SKM-1 (cell line): Measurements from ENCODE around the gene PFDN1.
"Not testable (repeated sequence)": the region's sequence is repeated elsewhere in the genome, so short reads cannot be mapped to it uniquely, and the experiment has no call there.

Experiments used
- DNase-seq: peaks from one replicate; lab custom pipeline; 2025; ENCODE audit not compliant: unreplicated experiment; lab: John Stamatoyannopoulos, UW

The PFDN1 gene, protein sequence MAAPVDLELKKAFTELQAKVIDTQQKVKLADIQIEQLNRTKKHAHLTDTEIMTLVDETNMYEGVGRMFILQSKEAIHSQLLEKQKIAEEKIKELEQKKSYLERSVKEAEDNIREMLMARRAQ

DNA sequence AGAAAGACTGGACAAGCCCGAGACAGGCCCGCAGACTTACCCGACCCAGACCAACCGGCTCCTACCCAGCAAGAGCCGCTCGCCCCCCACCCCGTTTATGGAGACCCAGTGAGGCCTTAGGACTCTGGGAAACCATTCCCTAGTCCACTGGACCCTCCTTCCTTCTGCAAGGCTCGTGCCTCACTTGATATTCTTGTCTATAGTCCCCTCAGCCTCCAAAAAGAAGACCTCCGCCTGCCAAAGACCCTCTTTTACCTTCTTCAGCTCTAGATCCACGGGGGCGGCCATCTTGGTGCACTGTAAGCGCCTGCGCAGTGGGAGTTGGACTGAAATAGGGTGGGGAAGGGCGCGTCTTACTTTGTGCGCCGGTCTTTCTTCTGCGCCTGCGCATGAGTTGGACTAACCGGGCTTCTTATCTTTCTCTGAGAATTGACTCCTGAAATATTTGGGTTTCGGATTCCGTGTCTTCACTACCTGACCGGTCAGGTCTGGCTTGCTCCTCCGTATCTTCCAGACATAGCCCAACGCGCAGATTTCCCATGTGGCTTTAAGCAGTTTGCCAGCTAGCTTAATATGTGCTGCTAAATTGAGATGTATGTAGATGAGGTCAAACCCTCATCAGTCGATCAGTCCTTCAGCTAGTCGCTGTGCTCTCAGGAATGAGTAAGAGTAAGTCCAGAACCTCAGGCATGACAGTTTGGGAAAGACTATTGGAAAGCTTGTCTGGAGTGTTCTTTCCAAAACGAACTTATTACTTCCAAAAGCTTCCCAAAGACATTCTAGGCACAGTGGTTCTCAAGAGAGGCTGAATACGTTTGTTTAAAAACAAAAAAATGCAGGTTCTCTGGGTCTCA lies at the start of gene PFDN1:
Gene PFDN1, minus strand, starts transcription at position 316 of the 854 bp plus-strand sequence. Its CDS starts 28 bp downstream, at position 288.
- peak; percentile 85 for DNase-seq

DNA sequence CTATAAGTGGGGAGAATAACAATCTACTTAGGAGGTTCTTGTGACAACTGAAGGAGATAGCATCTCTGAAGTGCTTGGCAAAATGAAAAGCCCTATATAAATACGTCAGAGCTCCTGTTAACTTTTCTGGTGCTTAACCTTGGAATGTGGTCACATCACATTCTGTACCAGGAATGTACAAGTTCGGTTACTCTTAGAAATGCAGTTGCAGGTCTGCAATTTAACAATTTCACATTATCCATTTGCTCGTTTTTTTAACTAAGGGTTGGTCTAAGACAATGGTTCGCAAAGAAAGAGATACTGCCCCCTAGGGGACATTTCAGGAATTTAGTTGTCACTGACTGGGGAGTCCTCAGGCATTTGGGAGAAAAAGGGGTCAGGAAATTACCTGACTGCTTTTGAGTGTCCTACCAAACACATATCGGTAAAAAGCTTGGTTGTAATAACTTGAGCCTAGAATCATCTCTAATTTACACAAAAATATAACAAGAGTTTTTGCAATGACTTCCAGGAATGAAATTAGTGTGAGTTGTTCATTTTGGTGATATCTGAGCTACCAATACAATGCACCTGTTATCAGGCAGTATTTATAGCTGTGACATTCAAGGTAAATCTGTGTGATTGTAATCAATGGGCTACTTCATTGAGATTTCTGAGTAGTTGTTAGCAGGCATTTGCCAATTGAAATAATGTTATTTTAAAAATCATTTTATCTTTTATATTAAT lies 48.9 kb upstream of the PFDN1 start:
- DNase-seq: peak; percentile 70

DNA sequence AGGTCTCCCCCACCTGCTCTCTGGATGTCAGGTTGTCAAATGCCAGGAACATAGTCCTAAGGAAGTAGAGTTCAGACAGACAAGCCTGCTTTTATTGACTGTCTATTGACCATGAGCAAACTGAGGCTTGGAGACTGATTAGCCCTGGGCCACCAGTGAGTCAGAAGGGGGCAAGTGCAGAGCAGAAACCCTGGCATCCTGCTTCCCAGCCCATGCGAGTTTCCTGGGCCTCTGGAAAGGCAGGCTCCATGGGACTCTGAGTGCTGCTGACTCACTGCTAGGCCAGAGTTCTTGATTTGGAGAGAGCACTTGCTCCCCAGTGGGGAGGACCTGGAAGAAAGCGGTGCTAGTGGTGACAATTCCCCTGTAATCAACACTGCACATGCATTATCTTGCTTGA lies 46.3 kb upstream of the PFDN1 start:
- DNase-seq: no peak

DNA sequence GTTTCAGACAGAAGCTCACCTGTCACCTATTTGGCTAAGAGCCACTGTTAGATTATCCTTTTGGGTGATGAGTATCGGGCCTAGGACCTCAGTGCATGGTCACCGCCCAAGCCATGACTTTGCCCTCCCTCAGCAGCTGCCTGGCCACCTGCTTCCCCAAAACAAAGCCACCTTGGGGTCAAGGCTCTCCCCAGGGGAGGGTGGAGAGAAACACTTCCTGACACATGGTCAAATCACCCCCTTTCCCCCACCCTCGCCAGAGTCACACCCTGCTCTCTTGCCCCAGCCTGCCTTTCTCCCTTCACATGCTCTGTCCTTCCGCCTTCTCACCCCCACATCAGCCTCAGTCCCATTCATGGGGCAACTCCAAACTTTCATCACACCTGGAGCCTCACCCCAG lies 45.2 kb upstream of the PFDN1 start:
- no peak for DNase-seq

DNA sequence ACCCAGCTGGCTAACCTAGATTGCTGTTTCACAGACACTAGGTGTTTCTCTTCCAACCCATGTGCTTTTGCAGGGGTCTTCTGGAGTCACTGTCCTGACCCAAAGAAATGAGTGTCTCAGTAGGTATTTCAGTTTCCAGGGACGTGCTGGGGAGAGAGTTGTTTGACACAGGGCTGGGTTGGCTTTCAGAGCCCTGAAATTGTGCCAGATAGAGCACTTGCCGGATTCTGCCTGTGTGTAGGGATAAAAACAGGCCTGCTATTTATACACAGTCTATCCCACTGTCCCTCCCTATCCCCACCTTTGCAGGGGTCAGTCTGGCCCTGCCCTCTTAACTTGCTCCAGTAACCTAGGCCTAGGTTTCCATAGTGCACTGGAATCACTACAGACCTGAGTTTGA lies 44.5 kb upstream of the PFDN1 start:
- no peak for DNase-seq

DNA sequence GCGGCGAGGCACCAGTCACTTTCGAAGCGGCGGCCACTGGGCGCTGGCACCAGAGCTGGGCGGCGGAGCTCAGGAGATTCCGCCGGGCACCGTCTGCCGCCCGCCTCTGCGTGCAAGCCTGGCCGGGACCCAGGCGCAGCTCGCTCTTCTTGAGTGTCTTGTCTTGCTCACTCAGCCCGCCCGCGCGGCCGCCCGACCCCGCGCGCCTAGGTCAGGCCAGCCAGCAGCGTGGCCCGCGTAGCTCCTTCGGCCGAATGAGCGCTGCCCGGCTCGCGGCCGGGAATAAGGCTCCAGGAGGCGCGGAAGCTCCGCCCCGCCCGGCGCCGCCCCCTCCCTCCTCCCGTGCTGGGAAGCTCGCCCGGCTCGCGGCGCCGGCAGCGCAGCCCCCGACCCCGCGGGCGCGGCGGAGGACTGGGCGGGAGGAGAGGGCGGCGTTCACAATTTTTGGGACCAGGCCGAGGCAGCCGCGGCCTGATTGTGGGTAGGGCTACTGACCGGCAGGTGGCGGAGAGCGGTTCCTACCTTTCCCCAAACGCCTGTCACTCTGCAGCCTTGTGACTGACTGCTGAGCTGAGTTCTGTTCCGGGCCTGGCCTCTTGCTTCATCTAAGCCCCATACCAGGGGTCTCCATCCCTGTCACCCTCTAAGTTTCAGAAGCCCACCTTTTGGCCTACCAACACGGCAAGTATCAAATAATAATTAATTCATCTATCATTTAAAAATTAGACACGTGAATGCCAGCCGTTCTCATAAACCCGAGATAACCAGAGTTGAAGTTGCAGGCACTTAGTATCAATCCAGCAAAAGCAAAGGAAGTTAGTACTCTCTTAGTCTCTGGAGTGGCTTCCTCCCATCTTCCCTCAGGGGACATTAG lies 43.7 kb upstream of the PFDN1 start, which contains the start of gene HBEGF:
Gene HBEGF, minus strand, starts transcription at position 256 of the 874 bp plus-strand sequence. CDS start 275 bp downstream, outside the sequence.
- DNase-seq: peak; percentile 40

DNA sequence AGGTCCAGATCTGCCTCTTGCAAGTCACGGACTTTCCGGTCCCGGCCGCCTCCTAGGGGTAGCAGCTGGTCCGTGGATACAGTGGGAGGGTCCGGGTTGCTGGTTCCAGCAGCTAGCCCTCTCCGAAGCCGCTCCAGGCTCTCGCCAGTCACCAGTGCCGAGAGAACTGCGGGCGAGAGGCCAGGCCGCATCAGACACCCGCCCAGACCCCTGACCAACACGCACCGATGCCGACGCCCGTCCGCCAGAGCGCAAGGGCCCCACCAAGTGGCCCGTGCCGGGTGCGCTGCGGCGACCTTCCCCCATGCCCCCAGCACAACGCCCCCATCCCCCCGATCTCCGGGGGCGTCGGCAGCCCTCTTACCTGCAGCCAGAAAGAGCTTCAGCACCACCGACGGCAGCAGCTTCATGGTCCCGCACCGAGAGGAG lies 43.0 kb upstream of the PFDN1 start:
- no peak for DNase-seq

DNA sequence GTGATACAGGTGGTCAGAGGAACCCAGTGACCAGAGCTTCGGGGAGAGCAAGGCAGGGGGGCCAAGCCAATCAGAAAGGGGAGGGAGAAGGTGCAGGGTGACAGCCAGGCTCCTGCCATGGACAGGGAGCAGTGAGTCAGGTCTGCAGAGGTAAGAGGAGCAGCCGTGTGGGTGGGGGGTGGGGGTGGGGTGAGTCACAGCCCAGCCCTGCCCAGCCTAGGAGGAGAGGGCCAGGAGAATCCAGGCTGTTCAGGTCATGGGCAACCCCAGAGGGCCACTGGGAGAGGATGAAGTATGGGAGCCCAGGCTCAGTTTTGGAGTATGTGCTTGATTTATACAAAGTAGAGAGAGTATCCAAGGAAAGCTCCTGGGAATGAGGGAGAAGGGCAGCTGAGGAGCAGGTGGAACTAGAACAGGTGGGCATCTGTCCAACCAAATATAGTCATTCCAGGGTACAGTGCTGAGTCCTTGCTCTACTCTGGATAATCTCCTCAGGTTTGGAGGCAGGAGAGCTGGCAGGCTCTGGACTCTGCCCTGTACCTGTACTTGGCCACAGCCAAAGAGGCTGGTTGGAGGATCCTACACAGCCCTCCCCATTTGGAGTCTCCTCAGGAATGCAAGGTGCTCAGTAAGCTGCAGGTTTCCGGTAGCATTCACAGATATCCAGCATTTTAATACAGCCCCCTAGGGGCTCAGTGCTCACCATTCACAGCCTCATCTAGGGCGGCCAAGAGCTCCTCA lies 42.0 kb upstream of the PFDN1 start:
- DNase-seq: no peak

DNA sequence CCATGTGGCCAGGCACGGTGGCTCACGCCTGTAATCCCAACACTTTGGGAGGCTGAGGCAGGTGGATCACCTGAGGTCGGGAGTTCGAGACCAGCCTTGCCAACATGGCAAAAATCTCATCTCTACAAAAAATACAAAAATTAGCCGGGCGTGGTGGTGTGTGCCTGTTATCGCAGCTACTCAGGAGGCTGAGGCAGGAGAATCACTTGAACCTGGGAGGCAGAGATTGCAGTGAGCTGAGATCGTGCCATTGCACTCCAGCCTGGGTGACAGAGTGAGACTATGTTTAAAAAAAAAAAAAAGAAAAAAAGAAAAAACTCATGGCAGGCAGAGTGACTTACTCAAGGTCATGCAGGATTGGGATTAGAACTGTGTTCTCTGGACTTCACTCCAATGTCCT lies 40.9 kb upstream of the PFDN1 start:
- not testable (repeated sequence) for DNase-seq

DNA sequence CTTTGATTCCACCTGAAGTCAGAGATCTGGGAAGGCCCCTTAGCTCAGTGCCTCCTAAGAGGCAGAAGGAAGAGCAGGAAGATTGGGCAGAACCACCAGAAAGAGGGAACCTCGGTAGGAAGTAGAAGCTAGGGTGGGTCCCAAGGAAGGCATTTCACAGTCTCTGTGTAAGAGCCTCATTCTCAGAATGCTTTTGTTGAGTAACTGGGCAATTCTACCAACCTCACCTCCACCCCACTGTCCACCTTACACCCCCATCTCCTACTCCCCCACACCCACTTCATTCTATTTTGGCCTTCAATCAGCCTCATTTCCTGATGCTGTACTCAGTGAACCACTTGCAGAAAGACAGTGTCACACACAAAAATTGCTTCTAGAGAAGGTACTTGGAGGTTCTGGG lies 40.0 kb upstream of the PFDN1 start:
- peak; percentile 47 for DNase-seq

DNA sequence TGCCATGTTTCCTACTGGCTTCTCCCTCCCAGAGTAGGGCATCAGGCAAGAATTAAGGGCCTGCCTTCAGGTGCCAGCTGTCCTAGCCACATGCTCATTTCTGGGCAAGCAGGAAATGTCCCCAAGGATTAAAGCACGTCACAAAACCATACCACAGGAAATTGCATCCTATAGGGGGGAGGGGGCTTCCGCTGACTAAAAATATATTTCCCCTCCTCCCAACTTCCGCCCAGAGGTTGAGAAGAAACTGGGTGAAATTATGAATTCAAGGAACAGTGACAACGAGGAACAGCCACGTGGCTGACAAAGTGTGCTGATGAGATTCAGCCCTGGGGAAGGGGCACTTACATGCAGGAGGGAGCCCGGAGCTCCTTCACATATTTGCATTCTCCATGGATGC lies 39.4 kb upstream of the PFDN1 start:
- DNase-seq: peak; percentile 95

DNA sequence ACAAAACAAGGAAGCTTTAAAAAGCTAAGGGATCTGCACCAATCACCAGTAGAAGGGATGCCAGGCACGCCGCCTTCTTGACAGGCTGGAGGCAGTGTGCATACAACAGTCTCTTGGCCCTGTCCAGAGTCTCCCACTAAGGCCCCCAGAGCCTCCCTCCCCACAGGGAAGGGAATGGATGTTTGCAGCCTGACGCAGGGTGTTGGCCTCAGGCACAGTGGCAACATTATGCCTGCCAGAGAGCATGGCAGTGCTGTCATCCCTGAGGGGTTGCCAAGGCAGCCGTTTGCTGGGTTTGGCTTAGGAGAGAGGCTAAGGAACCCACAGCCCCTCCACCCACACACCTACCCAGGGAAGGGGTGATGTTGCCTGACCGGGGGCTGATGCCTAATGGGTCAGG lies 38.7 kb upstream of the PFDN1 start:
- DNase-seq: no peak

DNA sequence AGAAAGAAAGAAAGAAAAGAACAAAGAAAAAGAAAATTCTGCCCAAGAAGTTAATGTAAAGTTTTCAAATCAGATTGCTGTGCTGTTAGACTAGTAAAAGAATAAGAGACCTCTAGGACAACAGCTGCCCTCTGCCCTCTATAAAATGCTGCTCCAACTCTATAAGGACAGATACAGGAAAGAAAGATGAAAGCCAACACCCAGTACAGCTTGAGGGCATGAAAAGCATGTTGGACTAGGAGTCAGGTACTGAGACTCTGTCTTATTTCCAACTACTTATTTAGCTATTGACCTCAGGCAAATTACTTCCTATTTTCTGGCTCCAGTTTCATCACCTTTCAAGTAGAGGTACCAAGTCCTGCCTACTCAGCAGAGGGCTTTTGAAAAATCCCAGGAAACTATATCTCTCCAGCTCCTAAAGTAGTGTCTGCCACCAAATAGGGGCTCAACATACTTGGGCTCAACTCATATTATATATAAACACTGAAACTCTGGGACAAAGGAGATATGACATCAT lies 37.8 kb upstream of the PFDN1 start:
- peak; percentile 72 for DNase-seq

DNA sequence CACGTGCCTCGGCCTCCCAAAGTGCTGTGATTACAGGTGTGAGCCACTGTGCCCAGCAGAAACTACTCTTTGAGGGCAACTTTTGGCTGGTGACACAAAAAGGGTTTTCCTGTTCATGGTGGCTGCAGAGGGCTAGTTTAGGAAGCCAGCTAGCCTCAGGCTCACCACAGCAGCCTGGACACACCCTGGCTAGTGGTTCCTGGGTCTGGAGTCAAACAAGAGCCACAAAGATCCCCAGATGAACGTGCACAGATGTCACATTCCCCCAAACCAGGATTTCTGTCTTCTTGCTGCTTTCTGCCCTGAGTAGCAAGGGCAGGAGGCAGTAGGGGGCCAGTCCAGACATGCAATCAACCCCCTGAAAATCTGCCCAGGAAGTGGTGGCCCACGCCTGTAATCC lies 36.7 kb upstream of the PFDN1 start:
- DNase-seq: no peak

DNA sequence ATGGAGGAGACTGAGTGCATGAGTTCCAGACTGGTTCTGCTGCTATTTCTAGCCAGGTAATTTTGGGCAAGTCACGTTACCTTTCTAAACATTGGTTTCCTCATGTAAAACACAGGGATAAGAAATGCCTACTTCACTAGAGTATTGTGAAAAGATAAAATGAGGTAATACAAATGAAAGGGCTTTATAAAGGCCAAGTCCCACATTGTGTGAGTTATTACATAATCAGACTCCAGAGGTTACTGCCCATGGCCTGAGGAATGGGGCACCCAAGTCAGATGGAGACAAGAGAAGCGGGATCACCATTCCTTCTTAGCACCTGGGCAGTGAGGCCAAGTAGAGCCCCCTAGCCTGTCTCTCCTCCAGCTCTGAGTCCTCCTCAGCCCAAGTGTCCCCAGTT lies 36.0 kb upstream of the PFDN1 start:
- DNase-seq: no peak

DNA sequence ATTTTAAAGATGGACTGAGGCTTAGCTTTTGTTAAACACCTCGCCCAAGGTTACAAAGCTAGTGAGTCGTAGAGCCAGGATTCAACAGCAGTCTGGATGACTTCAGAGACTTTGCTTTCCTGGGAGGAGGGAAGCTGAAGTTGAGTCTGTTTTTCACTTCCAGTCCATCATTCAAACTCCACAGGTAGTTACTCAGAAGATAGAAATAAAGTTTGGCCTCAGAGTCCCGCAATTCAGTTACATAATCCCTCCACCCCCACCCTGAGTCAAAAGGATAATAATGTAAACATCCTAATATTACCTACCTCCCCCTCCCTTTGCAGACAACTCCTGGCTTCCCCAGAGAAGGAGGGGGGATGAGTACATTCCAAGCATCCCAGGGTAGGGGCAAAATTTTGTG lies 35.4 kb upstream of the PFDN1 start:
- no peak for DNase-seq

DNA sequence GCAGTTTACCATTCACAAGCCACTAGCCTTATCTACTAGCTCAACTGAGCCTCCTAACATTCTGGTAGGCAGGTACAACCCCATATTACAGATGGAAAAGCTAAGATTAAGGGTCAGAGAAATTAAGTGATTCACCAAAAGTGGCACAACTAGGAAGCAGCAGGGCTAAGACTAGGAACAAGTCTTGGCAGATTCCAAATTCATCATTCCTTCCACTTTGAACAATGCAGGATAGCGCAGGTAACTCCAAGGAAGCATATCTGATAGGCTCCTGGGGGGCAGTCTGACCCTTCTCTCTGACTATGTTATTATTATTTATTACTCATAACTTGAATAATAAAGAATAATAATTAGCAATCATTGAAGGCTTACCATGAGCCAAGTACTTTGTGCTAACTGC lies 35.0 kb upstream of the PFDN1 start:
- no peak for DNase-seq

DNA sequence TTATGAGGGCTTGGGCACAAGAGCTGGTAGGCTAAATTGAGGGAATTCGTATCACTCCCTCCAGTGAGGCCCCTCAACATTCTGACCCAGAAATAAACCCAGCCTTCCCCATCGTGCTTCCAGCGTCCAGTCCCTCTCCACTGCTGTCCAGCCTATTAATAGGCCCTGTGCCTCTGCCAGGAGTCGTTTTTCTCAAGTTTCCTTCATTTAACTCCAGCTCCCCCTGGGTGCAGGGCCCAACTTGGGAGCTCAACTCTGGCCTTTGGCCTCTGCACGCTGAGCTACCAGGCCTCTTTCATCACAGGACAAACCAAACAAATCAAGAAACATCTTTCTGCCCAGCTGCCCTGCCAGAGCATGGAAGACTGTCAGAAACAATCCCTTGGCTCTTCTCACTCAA lies 33.5 kb upstream of the PFDN1 start:
- DNase-seq: no peak

DNA sequence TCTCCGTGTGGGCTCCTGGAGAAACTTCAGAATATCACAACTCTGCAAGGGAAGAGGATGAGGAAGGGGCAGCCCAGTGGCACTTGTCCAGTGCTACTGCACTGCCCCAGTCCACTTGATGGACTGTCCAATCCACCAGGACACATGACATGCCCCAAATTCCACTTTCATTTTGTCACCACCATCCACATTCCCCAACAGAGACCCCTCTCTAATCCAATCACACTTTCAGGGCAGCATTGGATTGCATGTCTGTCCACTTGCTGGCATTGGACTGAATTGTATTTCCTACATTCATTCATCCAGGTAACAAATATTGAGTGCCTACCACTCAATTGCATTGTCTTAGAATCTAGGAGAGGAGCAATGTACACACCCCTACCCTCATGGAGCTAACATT lies 28.7 kb upstream of the PFDN1 start:
- no peak for DNase-seq
